ENCODE measurements around the gene RYR1. TPM values are rescaled to one million over a fixed set of nuclear protein-coding genes. Genes with fewer than 3 reads are reported as not detected.

RYR1 gene
- total RNA-seq, 1 donor from 2014 or later, result 0.06 TPM

- DNase-seq (ENCODE audit: extremely low read depth, low read depth, low spot score), result no peak
These were observed 202.2 kb downstream of the RYR1 start for GRCh38 chr19:38635483-38636399.

Other genes with a start within 250 kb of the RYR1 start
- 1.0 and 1.5 TPM in 2 replicates for gene DPF1, start 209.5 kb upstream of the RYR1 start, total RNA-seq
- gene PPP1R14A, start 177.3 kb upstream of the RYR1 start, total RNA-seq, result 21.7 and 27.4 TPM in 2 replicates
- gene SPINT2, start 169.1 kb upstream of the RYR1 start, total RNA-seq, result 14.6 and 83.5 TPM in 2 replicates
- 24.3 and 37.2 TPM in 2 replicates for gene C19orf33, start 129.4 kb upstream of the RYR1 start, total RNA-seq
- 85.6 and 94.3 TPM in 2 replicates for gene YIF1B, start 117.7 kb upstream of the RYR1 start, total RNA-seq
- 12.8 and 13.5 TPM in 2 replicates for gene KCNK6, start 113.8 kb upstream of the RYR1 start, total RNA-seq
- gene CATSPERG, start 97.9 kb upstream of the RYR1 start, total RNA-seq, result 1.3 TPM in 1 of 2 replicates, not detected in the other
- gene PSMD8, start 59.1 kb upstream of the RYR1 start, total RNA-seq, result 232 and 267 TPM in 2 replicates
- 0.64 and 1.5 TPM in 2 replicates for gene GGN, start 45.7 kb upstream of the RYR1 start, total RNA-seq
- 8.5 and 9.4 TPM in 2 replicates for gene SPRED3, start 45.0 kb upstream of the RYR1 start, total RNA-seq
- 13.9 and 20.3 TPM in 2 replicates for gene FAM98C, start 30.6 kb upstream of the RYR1 start, total RNA-seq
- not detected in 2 replicates for gene RASGRP4, start 7.5 kb upstream of the RYR1 start, total RNA-seq
- gene MAP4K1, start 184.3 kb downstream of the RYR1 start, total RNA-seq, result 0.39 TPM in 1 of 2 replicates, not detected in the other
- 392 and 501 TPM in 2 replicates for gene EIF3K, start 185.5 kb downstream of the RYR1 start, total RNA-seq
- gene ACTN4, start 214.0 kb downstream of the RYR1 start, total RNA-seq, result 697 and 882 TPM in 2 replicates